ENCODE results near the gene SLC5A1.

DNA sequence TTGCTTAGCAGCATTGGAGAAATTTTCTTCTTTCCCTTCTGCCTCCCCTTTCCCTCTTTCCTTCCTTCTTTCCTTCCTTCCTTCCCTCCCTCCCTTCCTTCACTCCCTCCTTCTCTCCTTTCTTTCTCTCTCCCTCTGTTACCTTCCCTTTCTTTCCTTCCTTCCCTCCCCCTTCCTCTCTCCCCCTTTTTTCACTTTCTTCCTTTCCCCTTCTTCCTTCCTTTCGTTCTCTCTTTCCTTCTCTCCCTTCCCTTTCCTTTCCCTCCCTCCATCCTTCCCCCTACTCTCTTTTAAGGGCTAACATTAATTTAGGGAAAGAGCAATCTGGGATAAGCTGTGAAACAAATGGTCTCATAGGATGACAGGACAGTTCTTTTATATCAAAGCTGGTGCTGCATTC is 34.1 kb downstream of the SLC5A1 start:
- TF ChIP-seq, protein P1, sequence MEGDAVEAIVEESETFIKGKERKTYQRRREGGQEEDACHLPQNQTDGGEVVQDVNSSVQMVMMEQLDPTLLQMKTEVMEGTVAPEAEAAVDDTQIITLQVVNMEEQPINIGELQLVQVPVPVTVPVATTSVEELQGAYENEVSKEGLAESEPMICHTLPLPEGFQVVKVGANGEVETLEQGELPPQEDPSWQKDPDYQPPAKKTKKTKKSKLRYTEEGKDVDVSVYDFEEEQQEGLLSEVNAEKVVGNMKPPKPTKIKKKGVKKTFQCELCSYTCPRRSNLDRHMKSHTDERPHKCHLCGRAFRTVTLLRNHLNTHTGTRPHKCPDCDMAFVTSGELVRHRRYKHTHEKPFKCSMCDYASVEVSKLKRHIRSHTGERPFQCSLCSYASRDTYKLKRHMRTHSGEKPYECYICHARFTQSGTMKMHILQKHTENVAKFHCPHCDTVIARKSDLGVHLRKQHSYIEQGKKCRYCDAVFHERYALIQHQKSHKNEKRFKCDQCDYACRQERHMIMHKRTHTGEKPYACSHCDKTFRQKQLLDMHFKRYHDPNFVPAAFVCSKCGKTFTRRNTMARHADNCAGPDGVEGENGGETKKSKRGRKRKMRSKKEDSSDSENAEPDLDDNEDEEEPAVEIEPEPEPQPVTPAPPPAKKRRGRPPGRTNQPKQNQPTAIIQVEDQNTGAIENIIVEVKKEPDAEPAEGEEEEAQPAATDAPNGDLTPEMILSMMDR (IDR thresholded peaks at IDR 0.05): no peak
- no peak for TF ChIP-seq POLR2A (IDR thresholded peaks at IDR 0.05)
